Lung microvascular endothelial cell (primary cell): ENCODE results near the gene OR6C76. TPM values are rescaled to one million over a fixed set of nuclear protein-coding genes. Genes with fewer than 3 reads are reported as not detected.

Experiments
- DNase-seq, 2 donors: peaks; one replicate each; pipeline versions ENCODE4 v3.0.0 to v3.0.0-alpha.2; 2010; ENCODE audit warnings: low read depth in 2 of 2
- total RNA-seq: library from RNA; depleted of rRNA; stranded (reverse); fragments of >200 nt; gene quantifications from 2 replicates; pipeline ENCODE4 v1.2.1, GENCODE V29; 2014

Gene OR6C76
- total RNA-seq, 1 donor from 2014 or later: not detected

- no peak for DNase-seq
Observed at GRCh38 chr12:55469291-55469690, 43.2 kb downstream of the OR6C76 start.

GRCh38 chr12:55470088-55470829 lies 44.2 kb downstream of the OR6C76 start, which contains the start of gene OR6C70:
Gene OR6C70, minus strand, starts transcription at chr12:55470138. Its CDS starts 0 bp downstream, at chr12:55470138.
- DNase-seq: no peak

GRCh38 chr12:55472264-55472663 lies 46.2 kb downstream of the OR6C76 start:
- DNase-seq: no peak

Other genes with a start within 250 kb of the OR6C76 start
- gene OR10A7, start 205.2 kb upstream of the OR6C76 start, total RNA-seq: not detected in 2 replicates
- gene OR6C74, start 181.6 kb upstream of the OR6C76 start, total RNA-seq: not detected in 2 replicates
- not detected in 2 replicates for gene OR6C6, start 129.7 kb upstream of the OR6C76 start, total RNA-seq
- not detected in 2 replicates for gene OR6C1, start 111.9 kb upstream of the OR6C76 start, total RNA-seq
- not detected in 2 replicates for gene OR6C3, start 95.5 kb upstream of the OR6C76 start, total RNA-seq
- gene OR6C75, start 63.3 kb upstream of the OR6C76 start, total RNA-seq: not detected in 2 replicates
- gene OR6C65, start 25.7 kb upstream of the OR6C76 start, total RNA-seq: not detected in 2 replicates
- not detected in 2 replicates for gene OR6C2, start 17.8 kb downstream of the OR6C76 start, total RNA-seq
- not detected in 2 replicates for gene OR6C70, start 43.9 kb downstream of the OR6C76 start, total RNA-seq
- gene OR6C68, start 66.1 kb downstream of the OR6C76 start, total RNA-seq: not detected in 2 replicates
- not detected in 2 replicates for gene OR6C4, start 123.3 kb downstream of the OR6C76 start, total RNA-seq
- not detected in 2 replicates for gene OR2AP1, start 146.2 kb downstream of the OR6C76 start, total RNA-seq
- gene OR10P1, start 210.6 kb downstream of the OR6C76 start, total RNA-seq: not detected in 2 replicates